Mucosa of descending colon (tissue), 3 donors: Measurements from ENCODE around the gene NRCAM. TPM values are rescaled to one million over a fixed set of nuclear protein-coding genes. Genes with fewer than 3 reads are reported as not detected.

Source experiments
- ATAC-seq: fragments of 200-7000 bp; cut with Tn5 transposase; one replicate; pipeline ENCODE4 v1.9.1; 2020; ENCODE audit warnings: mild to moderate bottlenecking, moderate library complexity
- DNase-seq, 3 donors: peaks; one replicate each; pipeline ENCODE4 v3.0.0-alpha.2; 2020
- H3K36me3 ChIP-seq: fragments of 200-600 bp; one replicate; pipeline ENCODE4 v1.8.0; 2021; ENCODE audit warnings: low read depth, mild to moderate bottlenecking
- H3K4me1 ChIP-seq: fragments of 200-600 bp; one replicate; pipeline ENCODE4 v1.8.0; 2021; ENCODE audit warnings: low read depth, mild to moderate bottlenecking
- H3K4me3 ChIP-seq: fragments of 200-600 bp; one replicate; pipeline ENCODE4 v1.8.0; 2021; ENCODE audit warnings: mild to moderate bottlenecking
- H3K9me3 ChIP-seq: fragments of 200-600 bp; one replicate; pipeline ENCODE4 v1.8.0; 2021; ENCODE audit warnings: mild to moderate bottlenecking
- CTCF ChIP-seq: fragments of 200-600 bp; IDR thresholded peaks from one replicate; pipeline ENCODE4 v1.8.0; 2022; ENCODE audit warnings: antibody characterized with exemption, mild to moderate bottlenecking
- intact Hi-C, 2 donors: fragments of 100-400 bp; cut with DNase I in 1 of 2; cut with micrococcal nuclease in 1 of 2; formaldehyde crosslinking; loops; one replicate each; pipeline versions ENCODE4 v1.11.0 to v1.11.1; 2022; cut with DNase I, micrococcal nuclease
- total RNA-seq, 3 donors: library from RNA; stranded (reverse); fragmentation: NEBNext Ultra II Directional in 2 of 3; extraction: Animal tissue kit (Norgen Biotek cat#: 25700) in 2 of 3; gene quantifications; one replicate each; pipeline versions ENCODE4 v1.2.1 to v1.2.4, GENCODE V29; 2021 to 2023
- donor health status: DM: no; HTN: no; CAD: no; lungs with moderate emphysema.
- donor health status: DM: no; HTN: no; CAD: no.
- donor health status: DM: no; HTN: yes; CAD: no.

Gene NRCAM
- total RNA-seq, 3 donors from 2014 or later, result 1.0 to 3.4 (median 2.3) TPM

GRCh38 chr7:108234281-108234680, 222.0 kb downstream of the NRCAM start:
- H3K36me3 ChIP-seq, result no peaks in the 10 kb centered on the region
- H3K9me3 ChIP-seq, result no peaks in the 10 kb centered on the region
- no peak overlapping the region for H3K4me3 ChIP-seq
- intact Hi-C loops, result no loop called here
- H3K4me1 ChIP-seq, result no peaks in the 10 kb centered on the region
- ATAC-seq, result no peak
- DNase-seq, result no peak
- TF ChIP-seq CTCF, result no peak

GRCh38 chr7:108232076-108232475, 224.2 kb downstream of the NRCAM start:
- intact Hi-C loops, result no loop called here
- ATAC-seq, result no peak

GRCh38 chr7:108231221-108231620, 225.0 kb downstream of the NRCAM start:
- Histone ChIP-seq H3K4me3 (no peak overlapping the region), H3K36me3 (no peaks in the 10 kb centered on the region), H3K9me3 (no peaks in the 10 kb centered on the region), H3K4me1 (no peaks in the 10 kb centered on the region)
- no peak for TF ChIP-seq CTCF
- intact Hi-C loops, result no loop called here
- DNase-seq (no peak), ATAC-seq (no peak)

More at GRCh38 chr7:108232076-108232475, 224.2 kb downstream of the NRCAM start:
- DNase-seq, result no peak
- no peaks in the 10 kb centered on the region for H3K4me1 ChIP-seq
- no peak overlapping the region for H3K4me3 ChIP-seq
- no peaks in the 10 kb centered on the region for H3K36me3 ChIP-seq
- H3K9me3 ChIP-seq, result no peaks in the 10 kb centered on the region
- no peak for TF ChIP-seq CTCF

- no peak for DNase-seq
- H3K4me1 ChIP-seq, result no peaks in the 10 kb centered on the region
- no peaks in the 10 kb centered on the region for H3K36me3 ChIP-seq
- no peaks in the 10 kb centered on the region for H3K9me3 ChIP-seq
- H3K4me3 ChIP-seq, result no peak overlapping the region
- no peak for TF ChIP-seq CTCF
- no peak for ATAC-seq
- intact Hi-C loops, result no loop called here
These were observed 228.9 kb downstream of the NRCAM start for GRCh38 chr7:108227366-108227765.

- no peaks in the 10 kb centered on the region for H3K36me3 ChIP-seq
- intact Hi-C loops, result no loop called here
- TF ChIP-seq CTCF, result no peak
- no peak for DNase-seq
- no peak overlapping the region for H3K4me3 ChIP-seq
- ATAC-seq, result no peak
- H3K9me3 ChIP-seq, result no peaks in the 10 kb centered on the region
- H3K4me1 ChIP-seq, result no peaks in the 10 kb centered on the region
These were observed 229.4 kb downstream of the NRCAM start for GRCh38 chr7:108226816-108227299.
